AG08395 (cell line): ENCODE results near the gene MIEF1.
"Not testable (repeated sequence)": the region's sequence is repeated elsewhere in the genome, so short reads cannot be mapped to it uniquely, and the experiment has no call there.

Source experiments
- DNase-seq: peaks from one replicate; pipeline ENCODE4 v3.0.0; 2012; ENCODE audit warnings: mixed read lengths, low spot score

Gene MIEF1

GRCh38 chr22:39513791-39514190 is 11.7 kb downstream of the MIEF1 start:
- DNase-seq = no peak

- DNase-seq = no peak
Observed at GRCh38 chr22:39514373-39514973, 12.4 kb downstream of the MIEF1 start.

- DNase-seq = no peak
Observed at GRCh38 chr22:39515266-39516050, 13.4 kb downstream of the MIEF1 start.

- DNase-seq = no peak
Observed at GRCh38 chr22:39517470-39517869, 15.4 kb downstream of the MIEF1 start.

GRCh38 chr22:39518144-39518786 is 16.2 kb downstream of the MIEF1 start:
- no peak for DNase-seq

GRCh38 chr22:39518996-39519680 is 17.0 kb downstream of the MIEF1 start:
- peak; percentile 67 for DNase-seq

- DNase-seq = peak; percentile 97
Observed at GRCh38 chr22:39519681-39520225, 17.7 kb downstream of the MIEF1 start.

GRCh38 chr22:39520226-39521105 is 18.4 kb downstream of the MIEF1 start, which contains the start of gene ATF4:
Gene ATF4, plus strand, starts transcription at chr22:39520562. Its CDS starts 884 bp downstream, at chr22:39521446.
- peak; percentile 72 for DNase-seq

- not testable (repeated sequence) for DNase-seq
Observed at GRCh38 chr22:39521106-39521885, 19.2 kb downstream of the MIEF1 start.

- DNase-seq = not testable (repeated sequence)
Observed at GRCh38 chr22:39522091-39522490, 20.0 kb downstream of the MIEF1 start.

GRCh38 chr22:39522567-39523300 is 20.6 kb downstream of the MIEF1 start:
- no peak for DNase-seq

- no peak for DNase-seq
Observed at GRCh38 chr22:39524089-39524752, 22.1 kb downstream of the MIEF1 start.

GRCh38 chr22:39524753-39525657 is 22.9 kb downstream of the MIEF1 start:
- no peak for DNase-seq

- DNase-seq = no peak
Observed at GRCh38 chr22:39525658-39525975, 23.5 kb downstream of the MIEF1 start.

GRCh38 chr22:39526736-39527171 is 24.7 kb downstream of the MIEF1 start:
- no peak for DNase-seq

- DNase-seq = no peak
Observed at GRCh38 chr22:39527481-39527961, 25.4 kb downstream of the MIEF1 start.

- no peak for DNase-seq
Observed at GRCh38 chr22:39528080-39528661, 26.1 kb downstream of the MIEF1 start.
